Nasal cavity respiratory epithelium epithelial cell of viscerocranial mucosa (primary cell): ENCODE data around the gene AK1. TPM values are rescaled to one million over a fixed set of nuclear protein-coding genes. Genes with fewer than 3 reads are reported as not detected.

Experiments
- total RNA-seq: library from RNA; depleted of rRNA; stranded (reverse); fragments of >200 nt; gene quantifications from 2 replicates; pipeline ENCODE4 v1.2.3, GENCODE V29; 2014

The AK1 gene, protein sequence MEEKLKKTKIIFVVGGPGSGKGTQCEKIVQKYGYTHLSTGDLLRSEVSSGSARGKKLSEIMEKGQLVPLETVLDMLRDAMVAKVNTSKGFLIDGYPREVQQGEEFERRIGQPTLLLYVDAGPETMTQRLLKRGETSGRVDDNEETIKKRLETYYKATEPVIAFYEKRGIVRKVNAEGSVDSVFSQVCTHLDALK
- total RNA-seq, result 20.5 and 33.5 TPM in 2 replicates

DNA sequence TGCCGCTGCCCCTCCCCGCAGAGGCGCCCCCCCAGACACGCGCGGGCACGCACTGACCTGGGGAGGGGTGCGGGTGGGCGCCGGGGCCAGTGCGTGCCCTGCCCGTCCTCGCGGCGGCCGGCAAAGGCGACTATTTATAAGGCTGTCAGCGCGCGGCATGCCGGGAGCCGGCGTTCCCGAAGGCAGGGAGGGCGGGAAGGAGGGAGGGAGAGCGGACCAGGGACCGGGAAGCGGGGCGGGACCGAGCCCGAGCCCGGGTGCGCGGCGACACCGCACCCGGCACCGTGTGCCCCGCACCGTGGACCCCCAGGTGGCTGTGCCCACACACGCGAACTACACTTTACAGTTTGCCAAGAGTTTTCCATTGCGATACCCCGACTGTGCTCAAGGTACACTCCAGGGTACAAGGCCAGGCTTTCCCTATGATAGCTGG lies at the start of gene AK1:
Gene AK1, minus strand, starts transcription at position 110 of the 433 bp plus-strand sequence. CDS start 3,058 bp downstream, outside the sequence.

DNA sequence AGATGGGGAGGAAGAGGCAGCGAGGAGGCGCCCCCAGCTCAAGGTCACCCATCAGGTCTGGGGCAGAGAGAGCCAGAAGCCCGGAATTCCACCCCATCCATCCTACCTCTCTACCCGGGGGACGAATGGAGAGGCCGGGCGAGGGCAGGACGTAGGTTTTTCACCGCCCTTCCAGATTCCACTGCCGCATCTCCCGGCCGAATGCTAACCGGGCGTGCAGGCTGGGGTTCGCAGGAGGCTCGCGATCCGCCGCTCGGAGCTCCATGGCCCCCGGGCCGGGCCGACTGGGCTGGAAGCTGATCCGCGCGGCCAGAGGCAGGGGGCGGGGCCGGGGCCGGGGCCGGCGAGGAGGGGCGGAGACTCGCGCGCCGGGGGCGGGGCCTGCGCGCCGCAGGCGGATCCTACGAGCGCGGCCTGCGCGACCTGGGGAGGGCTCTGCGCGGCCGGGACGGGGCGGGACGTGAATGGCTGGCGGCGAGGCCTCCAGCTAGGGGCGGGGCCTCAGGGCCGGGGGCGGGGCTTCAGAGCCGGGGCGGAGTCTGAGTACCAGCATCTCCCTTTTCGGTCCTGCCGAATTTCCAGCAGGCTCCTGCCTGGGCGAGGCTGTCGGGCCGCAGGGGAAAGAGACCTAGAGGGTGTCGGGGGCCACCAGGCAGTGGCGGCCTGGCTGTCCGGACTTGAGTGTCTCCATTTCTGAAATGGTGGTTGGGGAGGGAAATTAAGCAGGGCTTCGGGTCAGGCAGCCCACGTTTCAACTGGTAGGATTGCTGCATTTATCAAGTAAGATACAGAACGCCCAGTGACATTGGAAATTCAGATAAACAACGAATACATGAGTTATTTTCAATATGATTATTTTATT lies 39.5 kb upstream of the AK1 start, which contains the start of gene ST6GALNAC4:
Gene ST6GALNAC4, minus strand, starts transcription at position 322 of the 862 bp plus-strand sequence. CDS start 622 bp downstream, outside the sequence.

DNA sequence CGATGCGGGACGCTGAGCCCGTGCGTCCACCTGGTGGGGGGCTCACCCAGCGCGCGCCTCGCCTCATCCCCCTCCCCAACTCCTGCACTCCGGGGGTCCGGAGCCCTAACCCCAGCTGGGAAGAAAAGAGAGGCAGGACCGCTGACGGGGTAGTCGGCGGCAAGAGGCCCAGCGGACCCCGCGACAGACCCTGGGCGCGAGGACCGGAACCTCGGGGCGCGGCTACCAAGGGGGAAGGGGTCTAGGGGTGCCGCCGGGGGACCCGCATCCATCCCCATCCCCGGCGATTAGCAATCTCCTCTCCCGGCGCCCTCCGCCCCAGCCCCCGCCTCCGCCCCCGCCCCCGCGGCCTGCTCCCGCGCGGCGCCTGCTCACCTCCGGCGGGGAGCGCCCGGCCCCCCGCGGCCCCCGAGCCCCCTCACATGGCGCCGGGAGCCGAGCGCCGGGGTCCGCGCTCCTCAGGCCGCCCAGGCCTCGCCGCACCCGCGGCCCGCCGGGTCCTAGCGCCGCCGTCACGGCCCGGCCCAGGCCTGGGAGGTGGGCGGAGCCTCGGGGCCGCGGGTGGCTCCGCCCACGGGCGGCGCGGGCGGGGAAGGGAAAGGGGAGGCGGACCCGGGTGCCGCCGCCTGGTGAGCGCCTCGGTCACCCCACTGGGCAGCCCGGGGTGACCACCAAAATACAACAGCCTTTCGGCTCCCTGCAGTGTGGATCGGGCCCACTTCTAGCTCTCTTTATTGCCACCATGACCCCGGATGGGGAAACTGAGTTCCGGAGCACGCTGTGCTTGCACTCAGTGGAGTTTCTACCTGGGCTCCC lies 21.9 kb upstream of the AK1 start, which contains the start of gene ST6GALNAC6:
Gene ST6GALNAC6, minus strand, starts transcription at position 476 of the 816 bp plus-strand sequence. CDS start 1,622 bp downstream, outside the sequence.

DNA sequence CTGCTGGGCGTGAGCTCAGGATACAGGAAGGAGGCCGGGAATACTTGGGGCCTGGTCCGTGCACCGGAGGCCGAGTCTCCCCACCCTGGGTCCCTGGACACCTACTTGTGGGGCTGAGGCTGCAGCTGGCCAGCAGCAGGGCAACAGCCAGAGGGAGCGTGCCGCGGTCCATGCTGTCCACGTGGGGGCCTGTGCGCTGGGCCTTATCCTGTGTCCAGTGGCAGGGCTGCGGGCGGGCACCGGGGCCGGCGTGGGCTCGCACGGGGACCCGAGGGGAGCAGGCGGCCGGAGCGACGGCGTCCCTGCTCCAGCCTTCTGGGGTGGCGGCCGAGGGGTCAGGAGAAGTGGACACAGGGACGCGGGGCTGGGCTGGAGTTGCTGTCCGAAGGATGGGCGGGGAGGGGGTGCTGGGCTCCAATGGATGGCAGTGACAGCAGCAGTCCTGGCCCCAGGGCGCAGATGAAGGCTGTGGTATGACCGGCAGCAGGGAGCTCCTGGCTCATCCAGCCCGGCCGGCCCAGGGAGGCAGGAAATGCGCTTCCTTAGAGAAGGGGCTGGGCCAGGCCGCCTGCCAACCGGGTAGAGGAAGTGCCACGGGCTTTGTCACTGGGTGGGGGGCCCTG lies 23.2 kb downstream of the AK1 start, which contains the start of gene ENG:
Gene ENG, minus strand, starts transcription at position 475 of the 623 bp plus-strand sequence. Its CDS starts 303 bp downstream, at position 172.

Other genes with a start within 250 kb of the AK1 start
- 0.07 TPM in 1 of 2 replicates, not detected in the other for gene CFAP157, start 170.7 kb downstream of the AK1 start, total RNA-seq
- gene PTRH1, start 162.0 kb downstream of the AK1 start, total RNA-seq, result 16.0 and 24.9 TPM in 2 replicates
- gene TTC16, start 161.6 kb downstream of the AK1 start, total RNA-seq, result not detected in 2 replicates
- gene TOR2A, start 142.4 kb downstream of the AK1 start, total RNA-seq, result 2.7 and 7.3 TPM in 2 replicates
- gene SH2D3C, start 99.0 kb downstream of the AK1 start, total RNA-seq, result under 0.01 and 0.07 TPM in 2 replicates
- 74.5 and 80.0 TPM in 2 replicates for gene CDK9, start 91.6 kb downstream of the AK1 start, total RNA-seq
- gene FPGS, start 74.8 kb downstream of the AK1 start, total RNA-seq, result 42.7 and 60.6 TPM in 2 replicates
- 0.34 and 2.3 TPM in 2 replicates for gene ENG, start 23.0 kb downstream of the AK1 start, total RNA-seq
- 14.0 and 21.5 TPM in 2 replicates for gene ST6GALNAC6, start 21.9 kb upstream of the AK1 start, total RNA-seq
- 25.3 and 42.9 TPM in 2 replicates for gene ST6GALNAC4, start 39.4 kb upstream of the AK1 start, total RNA-seq
- 4.1 and 4.3 TPM in 2 replicates for gene PIP5KL1, start 53.1 kb upstream of the AK1 start, total RNA-seq
- gene DPM2, start 60.2 kb upstream of the AK1 start, total RNA-seq, result 13.7 and 16.2 TPM in 2 replicates
- gene EEIG1, start 103.3 kb upstream of the AK1 start, total RNA-seq, result 9.9 and 93.0 TPM in 2 replicates
- gene NAIF1, start 189.6 kb upstream of the AK1 start, total RNA-seq, result 12.5 and 14.0 TPM in 2 replicates
- 29.4 and 34.2 TPM in 2 replicates for gene SLC25A25, start 190.6 kb upstream of the AK1 start, total RNA-seq